Peyer's patch (tissue), 4 donors: ENCODE measurements around the gene GUCA1C. TPM values are rescaled to one million over a fixed set of nuclear protein-coding genes. Genes with fewer than 3 reads are reported as not detected.

Experiments
- DNase-seq, 3 donors: peaks; one replicate each; pipeline ENCODE4 v3.0.0-alpha.2; 2017 to 2019
- H3K27ac ChIP-seq, 4 donors: fragments of 200-600 bp; sonication (generic); one replicate each; pipeline ENCODE4 v1.5.1; 2016 to 2019
- H3K27me3 ChIP-seq, 2 donors: fragments of 200-600 bp; sonication (generic); one replicate each; pipeline ENCODE4 v1.5.1; 2019
- H3K36me3 ChIP-seq, 3 donors: fragments of 200-600 bp; sonication (generic); one replicate each; pipeline ENCODE4 v1.5.1; 2016 to 2019
- H3K4me1 ChIP-seq, 4 donors: fragments of 200-600 bp; sonication (generic); one replicate each; pipeline ENCODE4 v1.5.1; 2016 to 2019
- H3K4me3 ChIP-seq, 4 donors: fragments of 200-600 bp; sonication (generic); 1 replicate in 3 of 4; 2 replicates in 1 of 4; pipeline ENCODE4 v1.5.1; 2016 to 2019; ENCODE audit warnings: mild to moderate bottlenecking in 1 of 4
- H3K9me3 ChIP-seq, 4 donors: fragments of 200-600 bp; sonication (generic); one replicate each; pipeline ENCODE4 v1.5.1; 2016 to 2019; ENCODE audit warnings: mild to moderate bottlenecking in 1 of 4
- POLR2A ChIP-seq, 2 donors: fragments of 450-650 bp; IDR thresholded peaks; one replicate each; pipeline ENCODE4 v1.5.1; 2017; ENCODE audit warnings: antibody characterized with exemption in 2 of 2, mild to moderate bottlenecking in 2 of 2, moderate library complexity in 2 of 2
- total RNA-seq, 4 donors: library from RNA; depleted of rRNA; stranded (reverse); fragments of >200 nt; gene quantifications; one replicate each; pipeline ENCODE4 v1.1.0, GENCODE V29; 2016
- TF ChIP-seq, protein P1 (sequence below), 6 experiments: fragments of 450-650 bp in 4 of 6; fragments of 200-600 bp in 2 of 6; sonication (generic) in 1 of 6; IDR thresholded peaks; one replicate each; pipeline ENCODE4 v1.5.1; 2017 to 2019; ENCODE audit warnings: antibody characterized with exemption in 6 of 6, mild to moderate bottlenecking in 3 of 6, moderate library complexity in 1 of 6

Gene GUCA1C
- total RNA-seq, 4 donors from 2014 or later, result not detected

DNA sequence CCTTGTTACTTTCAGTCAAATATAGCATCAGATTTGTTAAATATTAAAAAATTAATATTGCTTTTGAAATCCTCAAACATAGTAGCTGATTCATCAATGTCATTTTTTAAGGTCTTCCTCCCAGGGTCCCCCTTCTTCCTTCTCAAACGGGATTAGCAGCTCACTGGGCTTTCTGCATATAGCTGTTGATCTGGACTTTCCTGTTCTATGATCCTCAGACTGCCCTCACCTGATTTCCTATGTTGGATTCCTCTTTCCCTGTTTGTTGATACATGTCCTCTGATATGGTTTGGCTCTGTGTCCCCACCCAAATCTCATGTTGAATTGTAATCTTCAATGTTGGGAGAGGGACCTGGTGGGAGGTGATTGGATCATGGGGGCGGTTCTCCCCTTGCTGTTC lies 5.8 kb downstream of the GUCA1C start:
- Histone ChIP-seq H3K27me3 (no peaks in the 10 kb centered on the region), H3K36me3 (no peaks in the 10 kb centered on the region), H3K9me3 (no peaks in the 10 kb centered on the region), H3K4me1 (no peaks in the 10 kb centered on the region), H3K4me3 (no peak overlapping the region), H3K27ac (no peak overlapping the region)
- TF ChIP-seq, protein P1, sequence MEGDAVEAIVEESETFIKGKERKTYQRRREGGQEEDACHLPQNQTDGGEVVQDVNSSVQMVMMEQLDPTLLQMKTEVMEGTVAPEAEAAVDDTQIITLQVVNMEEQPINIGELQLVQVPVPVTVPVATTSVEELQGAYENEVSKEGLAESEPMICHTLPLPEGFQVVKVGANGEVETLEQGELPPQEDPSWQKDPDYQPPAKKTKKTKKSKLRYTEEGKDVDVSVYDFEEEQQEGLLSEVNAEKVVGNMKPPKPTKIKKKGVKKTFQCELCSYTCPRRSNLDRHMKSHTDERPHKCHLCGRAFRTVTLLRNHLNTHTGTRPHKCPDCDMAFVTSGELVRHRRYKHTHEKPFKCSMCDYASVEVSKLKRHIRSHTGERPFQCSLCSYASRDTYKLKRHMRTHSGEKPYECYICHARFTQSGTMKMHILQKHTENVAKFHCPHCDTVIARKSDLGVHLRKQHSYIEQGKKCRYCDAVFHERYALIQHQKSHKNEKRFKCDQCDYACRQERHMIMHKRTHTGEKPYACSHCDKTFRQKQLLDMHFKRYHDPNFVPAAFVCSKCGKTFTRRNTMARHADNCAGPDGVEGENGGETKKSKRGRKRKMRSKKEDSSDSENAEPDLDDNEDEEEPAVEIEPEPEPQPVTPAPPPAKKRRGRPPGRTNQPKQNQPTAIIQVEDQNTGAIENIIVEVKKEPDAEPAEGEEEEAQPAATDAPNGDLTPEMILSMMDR (IDR thresholded peaks at IDR 0.05), result no peak
- no peak for TF ChIP-seq POLR2A (IDR thresholded peaks at IDR 0.05)
- DNase-seq, result no peak

DNA sequence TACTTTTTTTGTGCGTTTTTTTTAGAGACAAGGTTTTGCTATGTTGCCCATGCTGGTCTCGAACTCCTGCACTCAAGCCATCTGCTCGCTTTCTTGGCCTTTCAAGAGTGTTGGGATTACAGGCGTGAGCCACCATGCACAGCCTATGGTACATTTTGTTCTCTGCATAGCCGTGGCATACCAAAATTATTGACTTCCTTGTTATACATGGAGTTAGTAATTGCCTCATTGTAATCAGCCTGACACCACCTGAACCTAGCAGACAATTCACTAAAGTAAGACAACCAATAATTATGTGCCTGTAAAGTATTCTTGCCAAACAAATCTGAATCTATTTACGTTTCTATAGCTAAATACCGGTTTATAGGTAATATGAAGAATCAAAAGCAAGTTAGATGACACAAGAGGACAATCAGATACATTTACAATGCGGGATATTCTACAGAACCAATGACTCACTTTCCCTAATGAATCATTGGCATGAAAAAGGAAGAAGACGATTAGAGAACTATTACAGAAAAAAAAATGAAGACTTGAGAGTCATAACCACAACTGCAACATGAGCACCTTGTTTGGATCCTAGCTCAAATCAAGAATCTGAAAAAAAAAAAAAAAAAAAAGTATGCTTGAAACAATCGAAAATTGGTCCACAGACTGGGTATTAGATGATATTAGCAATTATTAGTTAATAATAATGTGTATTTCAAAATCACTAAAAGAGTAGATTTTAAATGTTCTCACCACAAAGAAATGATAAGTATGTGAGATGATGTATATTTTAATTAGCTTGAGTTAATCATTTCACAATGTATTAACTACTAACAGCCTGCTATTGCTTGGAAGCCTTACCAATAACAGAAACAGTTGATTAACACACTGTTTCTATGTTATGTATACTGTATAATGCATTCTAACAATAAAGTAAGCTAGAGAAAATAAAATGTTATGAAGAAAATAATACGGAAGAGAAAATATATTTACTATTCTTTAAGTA lies 7.1 kb downstream of the GUCA1C start:
- Histone ChIP-seq H3K9me3 (no peaks in the 10 kb centered on the region), H3K27ac (no peak overlapping the region), H3K27me3 (no peaks in the 10 kb centered on the region), H3K4me3 (no peak overlapping the region), H3K36me3 (no peaks in the 10 kb centered on the region), H3K4me1 (no peaks in the 10 kb centered on the region)
- DNase-seq, result no peak
- TF ChIP-seq POLR2A (IDR thresholded peaks at IDR 0.05), result no peak
- TF ChIP-seq, protein P1 (IDR thresholded peaks at IDR 0.05), result no peak

DNA sequence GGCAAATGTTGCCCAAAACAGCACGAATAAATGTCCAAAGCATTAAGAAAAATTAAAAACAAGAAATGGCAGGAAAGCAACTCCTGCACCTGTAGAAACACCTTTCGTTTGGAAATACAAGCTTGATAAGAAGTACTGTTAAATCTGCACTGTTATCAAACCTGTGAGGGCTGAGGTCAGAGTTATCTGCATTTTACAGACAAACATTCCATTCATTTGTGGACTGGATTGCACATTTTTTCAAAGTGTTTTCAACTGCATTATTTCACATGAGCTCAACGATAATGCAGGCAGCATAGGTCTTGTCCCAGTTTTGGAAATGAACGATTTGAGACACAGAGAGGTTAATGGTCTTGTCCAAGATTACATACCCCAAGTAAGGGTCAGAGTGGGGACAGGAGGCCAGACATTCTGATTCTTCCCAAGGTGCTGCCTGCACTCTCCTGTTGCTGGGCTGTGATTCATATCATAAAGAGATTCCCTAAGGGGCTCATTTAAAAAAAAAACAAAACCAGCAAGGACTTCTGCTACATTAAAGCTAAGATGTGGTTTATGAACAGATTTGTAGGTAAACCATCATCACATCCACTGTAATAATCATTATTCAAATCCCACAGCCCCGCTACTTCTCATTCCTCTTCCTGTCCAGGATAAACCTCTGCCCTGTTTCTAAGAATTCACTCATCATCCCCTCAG lies 13.0 kb downstream of the GUCA1C start:
- no peaks in the 10 kb centered on the region for H3K9me3 ChIP-seq
- no peak overlapping the region for H3K27ac ChIP-seq
- H3K4me3 ChIP-seq, result no peak overlapping the region
- no peaks in the 10 kb centered on the region for H3K27me3 ChIP-seq
- no peaks in the 10 kb centered on the region for H3K4me1 ChIP-seq
- DNase-seq, result no peak
- no peaks in the 10 kb centered on the region for H3K36me3 ChIP-seq
- no peak for TF ChIP-seq POLR2A (IDR thresholded peaks at IDR 0.05)
- TF ChIP-seq, protein P1 (IDR thresholded peaks at IDR 0.05), result no peak

DNA sequence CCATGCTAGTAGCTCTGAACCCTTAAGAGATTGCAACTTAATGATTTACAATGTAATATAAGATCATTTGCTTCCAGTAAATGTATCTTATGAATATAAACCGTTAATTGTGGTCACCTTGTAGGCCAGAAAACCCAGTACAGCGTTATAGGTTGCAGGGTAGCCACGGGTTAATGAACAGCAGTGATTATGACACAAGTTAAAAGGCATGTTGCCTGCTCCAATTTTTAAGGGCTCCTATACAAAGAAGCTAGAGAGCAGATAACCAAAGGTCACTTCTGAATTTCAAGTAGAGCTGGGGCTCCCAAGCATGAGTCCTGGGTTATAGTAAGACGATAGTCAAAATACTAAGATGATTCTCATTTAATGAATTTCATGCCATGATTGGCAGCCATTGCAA lies 13.5 kb downstream of the GUCA1C start:
- no peaks in the 10 kb centered on the region for H3K36me3 ChIP-seq
- no peak for DNase-seq
- H3K27ac ChIP-seq, result no peak overlapping the region
- no peaks in the 10 kb centered on the region for H3K4me1 ChIP-seq
- H3K4me3 ChIP-seq, result no peak overlapping the region
- no peaks in the 10 kb centered on the region for H3K27me3 ChIP-seq
- H3K9me3 ChIP-seq, result no peaks in the 10 kb centered on the region
- TF ChIP-seq, protein P1 (IDR thresholded peaks at IDR 0.05), result no peak
- no peak for TF ChIP-seq POLR2A (IDR thresholded peaks at IDR 0.05)

DNA sequence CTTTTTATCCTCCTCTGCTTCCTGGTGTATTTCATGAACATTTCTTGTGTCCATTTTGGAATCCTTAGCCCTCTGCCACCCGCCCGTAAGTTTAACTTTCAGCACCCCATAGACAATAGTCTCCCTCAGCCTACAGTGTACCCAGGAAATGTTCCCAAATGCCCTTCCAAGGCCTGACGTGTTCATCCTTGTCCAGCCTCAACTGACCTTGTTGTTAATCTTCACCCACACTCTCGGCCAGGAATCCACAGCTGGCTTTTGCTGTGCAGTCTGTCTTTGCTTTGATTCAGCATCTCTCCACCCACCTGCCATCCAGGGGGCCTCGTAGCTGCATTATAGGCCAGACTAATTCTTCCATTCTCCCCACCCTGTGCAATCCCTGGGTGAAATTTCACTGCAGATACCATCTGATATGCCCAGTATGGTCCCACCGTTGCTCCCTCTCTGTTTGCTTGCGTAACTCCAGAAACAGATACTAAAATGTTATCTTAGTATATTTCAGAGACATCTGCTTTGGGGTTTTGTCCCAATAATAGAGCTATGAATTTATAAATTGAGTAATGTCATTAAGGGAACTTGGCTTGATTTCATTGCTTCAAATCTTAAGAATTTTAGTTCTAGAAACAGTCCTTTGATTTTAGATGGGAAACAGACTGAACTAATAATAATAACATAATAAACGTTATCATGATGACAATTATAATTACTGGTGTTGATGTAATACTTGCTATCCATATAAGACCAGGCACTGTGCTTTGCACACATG lies 16.6 kb downstream of the GUCA1C start:
- Histone ChIP-seq H3K36me3 (no peaks in the 10 kb centered on the region), H3K9me3 (no peaks in the 10 kb centered on the region), H3K4me1 (no peaks in the 10 kb centered on the region), H3K4me3 (no peak overlapping the region), H3K27ac (no peak overlapping the region), H3K27me3 (no peaks in the 10 kb centered on the region)
- no peak for TF ChIP-seq POLR2A (IDR thresholded peaks at IDR 0.05)
- TF ChIP-seq, protein P1 (IDR thresholded peaks at IDR 0.05), result no peak
- DNase-seq, result no peak
